K562 (cell line): ENCODE data around the gene DBT. TPM values are rescaled to one million over a fixed set of nuclear protein-coding genes. Genes with fewer than 3 reads are reported as not detected.

Experiments used
- ATAC-seq: fragments of 200-7000 bp; cut with Tn5 transposase; 3 replicates; pipeline ENCODE4 v1.9.1; 2020; ENCODE audit warnings: moderate library complexity
- BruUV-seq: library from RNA; stranded (reverse); fragments of 400-500 nt; replicated peaks from 2 replicates; lab custom pipeline; 2021; lab: Mats Ljungman, UMichigan
- CTCF ChIA-PET: fragments of 300-600 bp; formaldehyde crosslinking; extraction: SDS; loops from one replicate; lab custom pipeline; 2021; ENCODE audit warnings: low intra/inter-chr PET ratio; lab: Yijun Ruan, JAX
- POLR2A ChIA-PET: fragments of 300-600, 350-650 bp; sonication (Branson Sonifier 250); formaldehyde crosslinking; extraction: SDS; loops from one replicate; lab custom pipeline; 2021; ENCODE audit warnings: antibody characterized with exemption, inconsistent platforms; lab: Yijun Ruan, JAX
- DNase-seq, 4 experiments: peaks; one replicate each; pipeline versions ENCODE4 v3.0.0 to v3.0.0-alpha.2; 2011 to 2018; ENCODE audit warnings: low spot score in 3 of 4, mixed read lengths in 3 of 4; ENCODE audit errors: extremely low read depth in 1 of 4
- FAIRE-seq: peaks from 2 replicates; lab custom pipeline; 2011; peaks lifted over from hg19 to GRCh38; lab: Jason Lieb, UNC
- H2AFZ ChIP-seq: 2 replicates; pipeline ENCODE4 v1.6.0; 2011; ENCODE audit warnings: low read depth, low read length, control low read depth, inconsistent platforms
- H3K27ac ChIP-seq: fragments of 200-600 bp; 3 replicates; pipeline ENCODE4 v1.8.0; 2011; ENCODE audit warnings: low read depth, mild to moderate bottlenecking, control low read depth, inconsistent platforms, low read length, moderate library complexity, mixed read lengths; ENCODE audit errors: extremely low read depth
- H3K27me3 ChIP-seq, 2 experiments: fragments of 300-600 bp in 1 of 2; 2 replicates in 1 of 2; 3 replicates in 1 of 2; pipeline versions ENCODE4 v1.6.0 to v1.8.0; 2011; ENCODE audit warnings: inconsistent platforms in 2 of 2, low read length in 2 of 2, mild to moderate bottlenecking in 1 of 2, mixed read lengths in 1 of 2, moderate library complexity in 1 of 2; ENCODE audit not compliant: control insufficient read depth in 2 of 2, insufficient read depth in 2 of 2
- H3K36me3 ChIP-seq: fragments of 300-600 bp; 3 replicates; pipeline ENCODE4 v1.8.0; 2011; ENCODE audit warnings: mild to moderate bottlenecking, low read length, inconsistent platforms; ENCODE audit not compliant: control insufficient read depth, insufficient read depth
- H3K4me1 ChIP-seq, 2 experiments: fragments of 200-600 bp in 1 of 2; replicated peaks in 1 of 2; 2 replicates in 1 of 2; 3 replicates in 1 of 2; pipeline versions ENCODE4 v1.5.1 to v1.8.0; 2011; ENCODE audit warnings: inconsistent platforms in 2 of 2, low read length in 2 of 2, mild to moderate bottlenecking in 1 of 2, mixed read lengths in 1 of 2, moderate library complexity in 1 of 2; ENCODE audit not compliant: control insufficient read depth in 2 of 2, insufficient read depth in 2 of 2
- H3K4me2 ChIP-seq: 2 replicates; pipeline ENCODE4 v1.6.1; 2011; ENCODE audit warnings: low read length, control low read depth, inconsistent platforms, mixed read lengths; ENCODE audit not compliant: insufficient read depth
- H3K4me3 ChIP-seq: fragments of 200-600 bp; sonication (generic), shearing (Covaris generic); 2 replicates; pipeline ENCODE4 v1.5.1; 2016; ENCODE audit warnings: control low read depth, inconsistent platforms
- H3K79me2 ChIP-seq: fragments of 200-600 bp; 3 replicates; pipeline ENCODE4 v1.8.0; 2011; ENCODE audit warnings: low read length, inconsistent platforms; ENCODE audit not compliant: control insufficient read depth, insufficient read depth
- H3K9ac ChIP-seq, 2 experiments: 2 replicates each; pipeline versions ENCODE4 v1.6.0 to v1.6.1; 2011; ENCODE audit warnings: low read depth in 2 of 2, low read length in 2 of 2, control low read depth in 1 of 2, inconsistent platforms in 1 of 2, mild to moderate bottlenecking in 1 of 2, mixed read lengths in 1 of 2; ENCODE audit not compliant: insufficient read depth in 1 of 2
- H3K9me1 ChIP-seq: one replicate; pipeline ENCODE4 v1.6.0; 2011; ENCODE audit warnings: inconsistent platforms, mild to moderate bottlenecking, low read length, moderate library complexity; ENCODE audit not compliant: control insufficient read depth, insufficient read depth
- H3K9me3 ChIP-seq: replicated peaks from 2 replicates; pipeline ENCODE4 v1.5.1; 2011; ENCODE audit warnings: low read depth, low read length, inconsistent platforms; ENCODE audit not compliant: control insufficient read depth, insufficient read depth
- H4K20me1 ChIP-seq: replicated peaks from 2 replicates; pipeline ENCODE4 v1.6.1; 2011; ENCODE audit warnings: low read length, inconsistent platforms, mixed read lengths; ENCODE audit not compliant: control insufficient read depth, insufficient read depth
- ARID3B ChIP-seq: fragments of 250-450 bp; sonication (Bioruptor Pico); IDR thresholded peaks from 2 replicates; pipeline ENCODE4 v1.4.0; 2020; ENCODE audit warnings: borderline replicate concordance
- CBX8 ChIP-seq: fragments of 200-600 bp; sonication (generic); IDR thresholded peaks from 2 replicates; pipeline ENCODE4 v1.6.1; 2012; ENCODE audit warnings: borderline replicate concordance, mixed run types, low read depth, mild to moderate bottlenecking, moderate library complexity, mixed read lengths, low read length, control low read depth, inconsistent platforms; ENCODE audit not compliant: poor library complexity, severe bottlenecking; ENCODE audit errors: extremely low read depth
- DEAF1 ChIP-seq: fragments of 450-650 bp; formaldehyde crosslinking; IDR thresholded peaks from 2 replicates; pipeline ENCODE4 v1.4.0; 2020; ENCODE audit warnings: mild to moderate bottlenecking, moderate library complexity
- EHMT2 ChIP-seq: fragments of 450-650 bp; IDR thresholded peaks from 2 replicates; pipeline ENCODE4 v1.6.1; 2018; ENCODE audit warnings: antibody characterized with exemption
- GATAD2B ChIP-seq: fragments of 450-650 bp; IDR thresholded peaks from 2 replicates; pipeline ENCODE4 v1.6.1; 2017; ENCODE audit warnings: mild to moderate bottlenecking, borderline replicate concordance
- KHSRP ChIP-seq: fragments of 450-650 bp; IDR thresholded peaks from 2 replicates; pipeline ENCODE4 v1.6.1; 2017
- MYC ChIP-seq, 2 experiments: fragments of 250-450 bp in 1 of 2; sonication (Bioruptor Pico) in 1 of 2; IDR thresholded peaks; 2 replicates each; pipeline versions ENCODE4 v1.5.1 to v1.6.1; 2012 to 2021; ENCODE audit warnings: low read depth in 2 of 2, borderline replicate concordance in 1 of 2, improper control_type of control experiment in 1 of 2, low read length in 1 of 2, mild to moderate bottlenecking in 1 of 2, moderate library complexity in 1 of 2
- PATZ1 ChIP-seq: fragments of 250-450 bp; sonication (Bioruptor Pico); IDR thresholded peaks from 2 replicates; pipeline ENCODE4 v1.5.0; 2020; ENCODE audit warnings: mild to moderate bottlenecking, borderline replicate concordance
- RBFOX2 ChIP-seq: fragments of 200-400 bp; formaldehyde crosslinking; IDR thresholded peaks from 2 replicates; pipeline ENCODE4 v1.6.1; 2017; ENCODE audit warnings: low read depth, mild to moderate bottlenecking, low read length, moderate library complexity
- SMAD2 ChIP-seq: fragments of 150-350 bp; IDR thresholded peaks from 2 replicates; pipeline ENCODE4 v1.6.1; 2014; ENCODE audit warnings: low read depth, mild to moderate bottlenecking, low read length
- SP1 ChIP-seq: sonication (generic); formaldehyde crosslinking; IDR thresholded peaks from 2 replicates; pipeline ENCODE4 v1.8.1; 2022; ENCODE audit warnings: mild to moderate bottlenecking, missing genetic modification reagents
- ZNF384 ChIP-seq: IDR thresholded peaks from 2 replicates; pipeline ENCODE4 v1.6.1; 2012; ENCODE audit warnings: low read depth, low read length, improper control_type of control experiment
- ZNF395 ChIP-seq: fragments of 200-800 bp; sonication (Bioruptor generic); IDR thresholded peaks from 2 replicates; pipeline ENCODE4 v1.6.1; 2017; ENCODE audit warnings: missing genetic modification characterization, missing compliant biosample characterization
- ZNF696 ChIP-seq: fragments of 250-450 bp; sonication (Bioruptor Pico); conservative IDR thresholded peaks from 2 replicates; pipeline ENCODE4 v1.4.0; 2020; ENCODE audit warnings: mild to moderate bottlenecking, moderate library complexity
- ZNF79 ChIP-seq: fragments of 250-450 bp; sonication (Bioruptor Pico); IDR thresholded peaks from 2 replicates; pipeline ENCODE4 v1.4.0; 2020; ENCODE audit warnings: low read depth, mild to moderate bottlenecking, moderate library complexity
- WGBS: fragments of 100-300 bp; shearing (Covaris generic); methylation state at CpG from one replicate; pipeline ENCODE4 v1.1.6; 2016; ENCODE audit warnings: low coverage, mixed read lengths; ENCODE audit not compliant: insufficient coverage; ENCODE audit errors: missing lambda C conversion rate; 5-methylcytosine and 5-hydroxymethylcytosine counted together
- in situ Hi-C: fragments of 300-500 bp; cut with MboI; formaldehyde crosslinking; loops from 4 replicates; pipeline ENCODE4 v1.15.0; 2018; ENCODE audit warnings: inconsistent platforms, mixed read lengths
- intact Hi-C: fragments of 100-400 bp; cut with micrococcal nuclease; formaldehyde crosslinking; loops from 2 replicates; pipeline ENCODE4 v1.14.2; 2022
- polyA plus RNA-seq, 8 experiments: library from polyadenylated mRNA; depleted of rRNA in 4 of 8; stranded (reverse) in 5 of 8; unstranded in 3 of 8; fragments of >200 nt; fragmentation: Nextera tagmentation in 2 of 8; fragmentation: Illumina TruSeq in 1 of 8; extraction: Ambion mirVana in 2 of 8; extraction: Trizol in 1 of 8; gene quantifications; 2 replicates each; pipeline versions ENCODE4 v1.2.1 to v1.2.3, GENCODE V29; 2011 to 2014; ENCODE audit warnings: inconsistent platforms in 1 of 8, missing spikeins in 1 of 8
- total RNA-seq, 7 experiments: library from RNA; depleted of rRNA in 6 of 7; stranded (reverse); fragments of >200 nt in 6 of 7; fragmentation: Illumina TruSeq in 2 of 7; extraction: Trizol in 2 of 7; gene quantifications; 2 replicates each; pipeline versions ENCODE4 v1.2.1 to v1.2.3, GENCODE V29; 2011 to 2021; ENCODE audit warnings: low replicate concordance in 1 of 7

Gene DBT
- total and polyA plus RNA-seq, 9 of the 15 experiments (the other 6 are each of a cell fraction or from before 2014, with no cell fraction given), result 2.7 to 13.5 (median 7.3) TPM

- Histone ChIP-seq H2AFZ (no peak overlapping the region), H3K79me2 (no peaks in the 10 kb centered on the region), H3K4me3 (no peak overlapping the region), H3K9ac (no peak overlapping the region), H3K9me1 (no peaks in the 10 kb centered on the region), H3K4me1 (no peaks in the 10 kb centered on the region), H3K9me3 (no peaks in the 10 kb centered on the region), H3K27me3 (no peaks in the 10 kb centered on the region), H3K36me3 (peaks cover 15% of the 10 kb centered on the region; the same call in 1 of the 3 replicates), H4K20me1 (no peaks in the 10 kb centered on the region), H3K4me2 (no peak overlapping the region), H3K27ac (no peak overlapping the region)
- ATAC-seq (no peak), FAIRE-seq (no peak), DNase-seq (no peak)
- in situ Hi-C loops, result no loop called here
- 35% methylated on average over 3 of the region's 3 CpGs for WGBS
- POLR2A ChIA-PET, result no interaction called here
- no TSS peak for BruUV-seq
- intact Hi-C loops, result no loop called here
- CTCF ChIA-PET, result no interaction called here
- TF ChIP-seq RBFOX2 (no peak), EHMT2 (no peak), DEAF1 (CRISPR knock-in tag) (no peak), CBX8 (no peak), ARID3B (CRISPR knock-in tag) (no peak), ZNF696 (CRISPR knock-in tag) (no peak), ZNF79 (CRISPR knock-in tag) (no peak), SMAD2 (no peak), GATAD2B (no peak), KHSRP (no peak), PATZ1 (CRISPR knock-in tag) (no peak), ZNF395 (no peak), SP1 (CRISPR knock-in tag) (no peak), ZNF384 (no peak), MYC (IDR thresholded peaks at IDR 0.05; ENCODE audit: low read depth, low read length) (no peak), MYC (CRISPR knock-in tag; IDR thresholded peaks at IDR 0.05; ENCODE audit: borderline replicate concordance, low read depth) (no peak)
These were observed 61.0 kb downstream of the DBT start for GRCh38 chr1:100188617-100189016.
